IMR-90 (cell line): ENCODE data around the gene GAS7. TPM values are rescaled to one million over a fixed set of nuclear protein-coding genes. Genes with fewer than 3 reads are reported as not detected.

Source experiments
- ATAC-seq: fragments of 200-7000 bp; cut with Tn5 transposase; 2 replicates; pipeline ENCODE4 v1.9.1; 2020; ENCODE audit warnings: low read depth, mild to moderate bottlenecking, moderate library complexity
- BruUV-seq: library from RNA; stranded (reverse); fragments of 400-500 nt; replicated peaks from 2 replicates; lab custom pipeline; 2021; lab: Mats Ljungman, UMichigan
- CTCF ChIA-PET: fragments of 300-600 bp; formaldehyde crosslinking; extraction: SDS; loops from one replicate; lab custom pipeline; 2021; ENCODE audit warnings: antibody characterized with exemption; lab: Yijun Ruan, JAX
- POLR2A ChIA-PET: fragments of 300-600 bp; sonication (Branson Sonifier 250); formaldehyde crosslinking; loops from one replicate; lab custom pipeline; 2022; ENCODE audit warnings: antibody characterized with exemption; ENCODE audit not compliant: unreplicated experiment; lab: Charles Lee
- DNase-seq: peaks from one replicate; pipeline ENCODE4 v3.0.0; 2013
- H2AFZ ChIP-seq: replicated peaks from 2 replicates; pipeline ENCODE3; 2013; ENCODE audit warnings: low read length, mild to moderate bottlenecking; ENCODE audit not compliant: poor library complexity
- H2AK5ac ChIP-seq: 2 replicates; pipeline ENCODE4 v1.6.1; 2013; ENCODE audit warnings: low read depth, low read length, inconsistent platforms
- H2AK9ac ChIP-seq: replicated peaks from 2 replicates; pipeline ENCODE3; 2013; ENCODE audit warnings: mild to moderate bottlenecking, low read depth, low read length, moderate library complexity; ENCODE audit not compliant: poor library complexity
- H2BK120ac ChIP-seq: 2 replicates; pipeline ENCODE4 v1.6.1; 2013; ENCODE audit warnings: low read depth, low read length, inconsistent platforms
- H2BK15ac ChIP-seq: 3 replicates; pipeline ENCODE4 v1.6.1; 2013; ENCODE audit warnings: low read depth, low read length, inconsistent platforms
- H2BK20ac ChIP-seq: 2 replicates; pipeline ENCODE4 v1.6.1; 2013; ENCODE audit warnings: low read depth, mild to moderate bottlenecking, inconsistent platforms, low read length, moderate library complexity
- H2BK5ac ChIP-seq: 2 replicates; pipeline ENCODE4 v1.6.1; 2013; ENCODE audit warnings: mild to moderate bottlenecking, low read depth, low read length, inconsistent platforms; ENCODE audit not compliant: poor library complexity, severe bottlenecking
- H3K14ac ChIP-seq: replicated peaks from 2 replicates; pipeline ENCODE4 v1.6.1; 2013; ENCODE audit warnings: low read depth, low read length, inconsistent platforms
- H3K18ac ChIP-seq: 2 replicates; pipeline ENCODE4 v1.6.1; 2013; ENCODE audit warnings: low read depth, low read length, control low read depth
- H3K23ac ChIP-seq: 2 replicates; pipeline ENCODE4 v1.6.1; 2013; ENCODE audit warnings: low read depth, low read length, inconsistent platforms
- H3K27ac ChIP-seq: 2 replicates; pipeline ENCODE4 v1.5.1; 2013; ENCODE audit warnings: mild to moderate bottlenecking, control low read depth, low read length; ENCODE audit not compliant: insufficient read depth
- H3K27me3 ChIP-seq: 2 replicates; pipeline ENCODE4 v1.6.1; 2013; ENCODE audit warnings: low read length; ENCODE audit not compliant: control insufficient read depth, insufficient read depth
- H3K36me3 ChIP-seq: 2 replicates; pipeline ENCODE4 v1.6.1; 2013; ENCODE audit warnings: low read length, mixed read lengths; ENCODE audit not compliant: control insufficient read depth, insufficient read depth
- H3K4ac ChIP-seq: 2 replicates; pipeline ENCODE4 v1.6.1; 2013; ENCODE audit warnings: low read depth, low read length, inconsistent platforms
- H3K4me1 ChIP-seq: 2 replicates; pipeline ENCODE4 v1.6.1; 2013; ENCODE audit warnings: low read length, mixed read lengths; ENCODE audit not compliant: control insufficient read depth, insufficient read depth
- H3K4me2 ChIP-seq: 2 replicates; pipeline ENCODE4 v1.6.1; 2013; ENCODE audit warnings: low read depth, mild to moderate bottlenecking, control low read depth, low read length, moderate library complexity
- H3K4me3 ChIP-seq: 2 replicates; pipeline ENCODE4 v1.5.1; 2013; ENCODE audit warnings: low read depth, mild to moderate bottlenecking, control low read depth, low read length, moderate library complexity; ENCODE audit not compliant: insufficient read depth
- H3K56ac ChIP-seq: 2 replicates; pipeline ENCODE4 v1.6.1; 2013; ENCODE audit warnings: low read length, inconsistent platforms; ENCODE audit not compliant: insufficient read depth; ENCODE audit errors: extremely low read depth
- H3K79me1 ChIP-seq, 2 experiments: 2 replicates each; pipeline ENCODE4 v1.6.1; 2013; ENCODE audit warnings: low read length in 2 of 2, inconsistent platforms in 1 of 2, low read depth in 1 of 2
- H3K9ac ChIP-seq: 2 replicates; pipeline ENCODE4 v1.6.1; 2013; ENCODE audit warnings: low read depth, low read length, control low read depth
- H3K9me1 ChIP-seq: 2 replicates; pipeline ENCODE4 v1.6.1; 2013; ENCODE audit warnings: low read length, inconsistent platforms; ENCODE audit not compliant: insufficient read depth
- H3K9me3 ChIP-seq: 2 replicates; pipeline ENCODE4 v1.6.1; 2013; ENCODE audit warnings: low read length; ENCODE audit not compliant: control insufficient read depth, insufficient read depth
- H4K20me1 ChIP-seq: 2 replicates; pipeline ENCODE4 v1.6.1; 2013; ENCODE audit warnings: low read length, inconsistent platforms; ENCODE audit not compliant: insufficient read depth
- H4K5ac ChIP-seq: 2 replicates; pipeline ENCODE4 v1.6.1; 2013; ENCODE audit warnings: mild to moderate bottlenecking, low read depth, low read length, control low read depth
- H4K8ac ChIP-seq, 2 experiments: 2 replicates each; pipeline ENCODE4 v1.6.1; 2013; ENCODE audit warnings: low read depth in 2 of 2, low read length in 2 of 2, control low read depth in 1 of 2, inconsistent platforms in 1 of 2
- H4K91ac ChIP-seq: 2 replicates; pipeline ENCODE4 v1.6.1; 2013; ENCODE audit warnings: low read depth, low read length, inconsistent platforms; ENCODE audit not compliant: insufficient read depth
- BHLHE40 ChIP-seq: fragments of 150-350 bp; IDR thresholded peaks from 2 replicates; pipeline ENCODE4 v1.6.1; 2016; ENCODE audit warnings: mild to moderate bottlenecking, low read depth, low read length
- CHD1 ChIP-seq: IDR thresholded peaks from 2 replicates; pipeline ENCODE4 v1.6.1; 2012; ENCODE audit warnings: low read depth, low read length, improper control_type of control experiment
- FOS ChIP-seq: fragments of 150-350 bp; IDR thresholded peaks from 2 replicates; pipeline ENCODE4 v1.6.1; 2016; ENCODE audit warnings: low read depth, low read length
- MAZ ChIP-seq: IDR thresholded peaks from 2 replicates; pipeline ENCODE4 v1.6.1; 2012; ENCODE audit warnings: low read depth, mild to moderate bottlenecking, low read length, improper control_type of control experiment, moderate library complexity, borderline replicate concordance
- RAD21 ChIP-seq: IDR thresholded peaks from 2 replicates; pipeline ENCODE4 v1.6.1; 2012; ENCODE audit warnings: low read length, improper control_type of control experiment
- WGBS, 2 experiments: methylation state at CpG; one replicate each; pipeline versions ENCODE4 v1.1.5 to v1.1.7; 2013; ENCODE audit warnings: missing lambda C conversion rate in 2 of 2; ENCODE audit not compliant: insufficient read length in 1 of 2; ENCODE audit errors: extremely low coverage in 2 of 2; 5-methylcytosine and 5-hydroxymethylcytosine counted together
- dilution Hi-C: fragments of 300-500 bp; cut with HindIII; formaldehyde crosslinking; loops from one replicate; pipeline ENCODE4 v1.14.3; 2018; ENCODE audit warnings: low sequenced_read_pairs; ENCODE audit not compliant: unreplicated experiment
- in situ Hi-C: fragments of 300-500 bp; cut with MboI; formaldehyde crosslinking; loops from 3 replicates; pipeline ENCODE4 v1.14.3; 2019; ENCODE audit warnings: low sequenced_read_pairs, inconsistent platforms, mixed read lengths
- intact Hi-C: fragments of 100-400 bp; cut with micrococcal nuclease; formaldehyde crosslinking; loops from 2 replicates; pipeline ENCODE4 v1.10.0; 2022
- polyA plus RNA-seq, 3 experiments: library from polyadenylated mRNA; depleted of rRNA; stranded (reverse); fragments of >200 nt; gene quantifications; 2 replicates each; pipeline ENCODE4 v1.2.3, GENCODE V29; 2012; ENCODE audit warnings: low replicate concordance in 1 of 3
- total RNA-seq: library from RNA; depleted of rRNA; stranded (reverse); fragments of >200 nt; gene quantifications from 2 replicates; pipeline ENCODE4 v1.2.3, GENCODE V29; 2012

GAS7 gene
- total and polyA plus RNA-seq, 2 of the 4 experiments (the other 2 are of a cell fraction) = 4.6 to 5.0 TPM

GRCh38 chr17:10171122-10171571 lies 27.3 kb downstream of the GAS7 start:
- Histone ChIP-seq H3K9me1 (no peaks in the 10 kb centered on the region), H3K56ac (no peak overlapping the region), H3K4me3 (no peak overlapping the region), H2AK5ac (no peak overlapping the region), H3K23ac (no peak overlapping the region), H3K9me3 (no peaks in the 10 kb centered on the region; the same call in 1 of the 2 replicates), H3K9ac (no peak overlapping the region), H3K36me3 (no peaks in the 10 kb centered on the region), H2BK20ac (peak overlapping the region; percentile 26; the same call in 1 of the 2 replicates), H2AFZ (no peak overlapping the region), H2BK120ac (no peak overlapping the region), H4K8ac (no peak overlapping the region), H3K79me1 (no peaks in the 10 kb centered on the region; a peak in 2 of 4 replicates), H3K4ac (peak overlapping the region; percentile 2; the same call in 1 of the 2 replicates), H3K4me2 (no peak overlapping the region), H2BK15ac (no peak overlapping the region), H4K5ac (no peak overlapping the region), H4K20me1 (no peaks in the 10 kb centered on the region), H4K91ac (no peak overlapping the region), H3K27ac (no peak overlapping the region), H2AK9ac (no peak overlapping the region), H3K14ac (no peak overlapping the region), H2BK5ac (no peak overlapping the region), H3K18ac (no peak overlapping the region), H3K27me3 (no peaks in the 10 kb centered on the region), H3K4me1 (peaks cover 9% of the 10 kb centered on the region)
- CTCF ChIA-PET = no interaction called here
- no TSS peak for BruUV-seq
- dilution Hi-C loops (no loop called here), in situ Hi-C loops (no loop called here), intact Hi-C loops (no loop called here)
- DNase-seq = no peak
- POLR2A ChIA-PET = no interaction called here
- no peak for ATAC-seq
- TF ChIP-seq CHD1 = no peak
- no peak for TF ChIP-seq MAZ
- TF ChIP-seq BHLHE40 = no peak
- no peak for TF ChIP-seq RAD21
- no peak for TF ChIP-seq FOS
- WGBS, 2 experiments = no CpG with 5 or more reads among the region's 8 CpGs
